OCI-LY1 (cell line): ENCODE data around the gene NELL1.

Experiments used
- H2AFZ ChIP-seq: fragments of 200-600 bp; sonication (generic), shearing (Covaris generic); 2 replicates; pipeline ENCODE4 v1.6.0; 2014; ENCODE audit warnings: antibody characterized with exemption, mild to moderate bottlenecking, low read length
- H3F3A ChIP-seq: fragments of 200-600 bp; sonication (generic), shearing (Covaris generic); 2 replicates; pipeline ENCODE4 v1.6.0; 2014; ENCODE audit warnings: mild to moderate bottlenecking, antibody characterized with exemption, low read length, moderate library complexity; ENCODE audit not compliant: insufficient read depth
- H3K27ac ChIP-seq: fragments of 200-600 bp; sonication (generic); 2 replicates; pipeline ENCODE4 v1.5.1; 2014; ENCODE audit warnings: low read length, mixed run types, mild to moderate bottlenecking, low read depth; ENCODE audit not compliant: poor library complexity, severe bottlenecking
- H3K27me3 ChIP-seq: fragments of 200-600 bp; sonication (generic); 2 replicates; pipeline ENCODE4 v1.6.0; 2014; ENCODE audit warnings: antibody characterized with exemption, mild to moderate bottlenecking, low read length, moderate library complexity; ENCODE audit not compliant: insufficient read depth
- H3K36me3 ChIP-seq: fragments of 200-600 bp; sonication (generic); 2 replicates; pipeline ENCODE4 v1.6.1; 2014; ENCODE audit warnings: mild to moderate bottlenecking, antibody characterized with exemption, low read length, moderate library complexity, mixed read lengths; ENCODE audit not compliant: insufficient read depth
- H3K4me1 ChIP-seq: fragments of 200-600 bp; sonication (generic); 2 replicates; pipeline ENCODE4 v1.5.1; 2014; ENCODE audit warnings: mild to moderate bottlenecking, low read length, moderate library complexity; ENCODE audit not compliant: insufficient read depth, severe bottlenecking
- H3K4me2 ChIP-seq: fragments of 200-600 bp; sonication (generic), shearing (Covaris generic); 2 replicates; pipeline ENCODE4 v1.6.1; 2014; ENCODE audit warnings: low read length
- H3K4me3 ChIP-seq: fragments of 200-600 bp; sonication (generic); 2 replicates; pipeline ENCODE4 v1.5.1; 2014; ENCODE audit warnings: low read length, low read depth, mild to moderate bottlenecking, mixed read lengths; ENCODE audit not compliant: poor library complexity, severe bottlenecking
- H3K79me2 ChIP-seq: fragments of 200-600 bp; shearing (Covaris generic); 2 replicates; pipeline ENCODE4 v1.6.1; 2016; ENCODE audit warnings: mixed run types, low read length, mixed read lengths; ENCODE audit not compliant: insufficient read depth
- H3K9ac ChIP-seq: fragments of 200-600 bp; sonication (generic), shearing (Covaris generic); 2 replicates; pipeline ENCODE4 v1.6.1; 2014; ENCODE audit warnings: mild to moderate bottlenecking, low read length, mixed read lengths
- H3K9me2 ChIP-seq: fragments of 200-600 bp; sonication (generic), shearing (Covaris generic); 2 replicates; pipeline ENCODE4 v1.6.1; 2014; ENCODE audit warnings: low read depth, mild to moderate bottlenecking, low read length, mixed read lengths
- H3K9me3 ChIP-seq: fragments of 200-600 bp; shearing (Covaris generic); 2 replicates; pipeline ENCODE4 v1.6.1; 2014; ENCODE audit warnings: low read length, mixed read lengths
- H4K20me1 ChIP-seq: fragments of 200-600 bp; sonication (generic), shearing (Covaris generic); 2 replicates; pipeline ENCODE4 v1.6.0; 2016; ENCODE audit warnings: mild to moderate bottlenecking, low read length; ENCODE audit not compliant: insufficient read depth
- EZH2 ChIP-seq: fragments of 200-600 bp; sonication (generic), shearing (Covaris generic); IDR thresholded peaks from 2 replicates; pipeline ENCODE4 v1.8.0; 2017; ENCODE audit warnings: borderline replicate concordance, mixed run types, mild to moderate bottlenecking, antibody characterized with exemption, low read length, moderate library complexity, mixed read lengths
- TF ChIP-seq, protein P1 (sequence below): fragments of 200-600 bp; sonication (generic), shearing (Covaris generic); IDR thresholded peaks from 2 replicates; pipeline ENCODE4 v1.5.1; 2017; ENCODE audit warnings: mild to moderate bottlenecking, antibody characterized with exemption, low read length, moderate library complexity, mixed read lengths

Gene NELL1

DNA sequence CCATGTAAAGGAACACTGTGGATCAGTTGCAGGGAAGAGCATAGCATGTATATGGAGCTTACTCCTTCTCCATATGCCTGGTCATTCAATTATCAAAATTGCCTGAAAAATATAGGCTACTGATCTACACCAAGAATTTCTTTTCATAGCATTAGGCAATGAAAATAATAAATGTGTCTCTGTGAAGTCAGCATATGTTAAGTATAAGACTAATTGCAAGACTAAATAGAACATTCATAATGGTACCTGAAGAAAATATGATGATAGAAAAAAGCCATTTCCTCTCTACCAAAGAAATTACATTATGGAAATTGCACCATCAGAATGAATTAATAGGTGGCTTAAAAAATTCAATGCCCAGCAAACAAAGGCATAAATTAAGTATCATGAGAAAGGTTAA, 584.7 kb downstream of the NELL1 start:
- Histone ChIP-seq H3K4me1 (no peaks in the 10 kb centered on the region), H3K36me3 (no peaks in the 10 kb centered on the region), H3K9ac (no peak overlapping the region), H2AFZ (no peak overlapping the region), H3F3A (no peaks in the 10 kb centered on the region), H3K4me3 (no peak overlapping the region), H4K20me1 (no peaks in the 10 kb centered on the region), H3K27ac (no peak overlapping the region), H3K4me2 (no peak overlapping the region), H3K9me3 (no peaks in the 10 kb centered on the region), H3K27me3 (no peaks in the 10 kb centered on the region), H3K9me2 (no peaks in the 10 kb centered on the region), H3K79me2 (no peaks in the 10 kb centered on the region)
- TF ChIP-seq, protein P1, sequence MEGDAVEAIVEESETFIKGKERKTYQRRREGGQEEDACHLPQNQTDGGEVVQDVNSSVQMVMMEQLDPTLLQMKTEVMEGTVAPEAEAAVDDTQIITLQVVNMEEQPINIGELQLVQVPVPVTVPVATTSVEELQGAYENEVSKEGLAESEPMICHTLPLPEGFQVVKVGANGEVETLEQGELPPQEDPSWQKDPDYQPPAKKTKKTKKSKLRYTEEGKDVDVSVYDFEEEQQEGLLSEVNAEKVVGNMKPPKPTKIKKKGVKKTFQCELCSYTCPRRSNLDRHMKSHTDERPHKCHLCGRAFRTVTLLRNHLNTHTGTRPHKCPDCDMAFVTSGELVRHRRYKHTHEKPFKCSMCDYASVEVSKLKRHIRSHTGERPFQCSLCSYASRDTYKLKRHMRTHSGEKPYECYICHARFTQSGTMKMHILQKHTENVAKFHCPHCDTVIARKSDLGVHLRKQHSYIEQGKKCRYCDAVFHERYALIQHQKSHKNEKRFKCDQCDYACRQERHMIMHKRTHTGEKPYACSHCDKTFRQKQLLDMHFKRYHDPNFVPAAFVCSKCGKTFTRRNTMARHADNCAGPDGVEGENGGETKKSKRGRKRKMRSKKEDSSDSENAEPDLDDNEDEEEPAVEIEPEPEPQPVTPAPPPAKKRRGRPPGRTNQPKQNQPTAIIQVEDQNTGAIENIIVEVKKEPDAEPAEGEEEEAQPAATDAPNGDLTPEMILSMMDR: no peak
- no peak for TF ChIP-seq EZH2

- TF ChIP-seq EZH2: no peak
- TF ChIP-seq, protein P1: no peak
- no peak overlapping the region for H3K4me2 ChIP-seq
- no peaks in the 10 kb centered on the region for H3K79me2 ChIP-seq
- H3F3A ChIP-seq: no peaks in the 10 kb centered on the region
- no peaks in the 10 kb centered on the region for H3K9me2 ChIP-seq
- H3K36me3 ChIP-seq: no peaks in the 10 kb centered on the region
- no peak overlapping the region for H2AFZ ChIP-seq
- H4K20me1 ChIP-seq: no peaks in the 10 kb centered on the region
- no peak overlapping the region for H3K9ac ChIP-seq
- H3K27ac ChIP-seq: no peak overlapping the region
- no peaks in the 10 kb centered on the region for H3K27me3 ChIP-seq
- H3K9me3 ChIP-seq: no peaks in the 10 kb centered on the region
- no peaks in the 10 kb centered on the region for H3K4me1 ChIP-seq
- H3K4me3 ChIP-seq: no peak overlapping the region
These were observed 585.4 kb downstream of the NELL1 start for GRCh38 chr11:21254790-21255189.

DNA sequence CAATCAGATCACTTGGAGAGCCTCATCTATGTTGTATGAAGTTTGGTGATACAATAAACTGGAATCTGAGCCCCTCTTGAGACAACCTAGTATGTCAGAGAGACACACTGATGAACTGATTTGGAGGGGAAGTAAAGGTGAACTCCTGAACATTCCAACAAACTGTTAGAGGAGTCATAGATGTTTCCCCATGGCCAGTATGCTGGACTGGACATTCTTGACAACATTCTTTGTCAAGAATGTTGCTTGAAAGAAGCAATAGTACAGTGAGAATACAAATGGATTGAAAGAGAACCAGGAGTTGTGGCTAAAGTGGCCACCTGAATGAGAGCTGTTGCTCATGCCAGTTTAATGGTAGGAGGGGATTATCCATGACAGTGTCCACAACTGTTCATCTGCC, 588.1 kb downstream of the NELL1 start:
- H3K4me3 ChIP-seq: no peak overlapping the region
- H3K9ac ChIP-seq: no peak overlapping the region
- no peak overlapping the region for H3K4me2 ChIP-seq
- no peak overlapping the region for H2AFZ ChIP-seq
- no peaks in the 10 kb centered on the region for H3K9me2 ChIP-seq
- no peaks in the 10 kb centered on the region for H3F3A ChIP-seq
- no peaks in the 10 kb centered on the region for H3K27me3 ChIP-seq
- no peaks in the 10 kb centered on the region for H3K36me3 ChIP-seq
- no peaks in the 10 kb centered on the region for H3K4me1 ChIP-seq
- no peak overlapping the region for H3K27ac ChIP-seq
- no peaks in the 10 kb centered on the region for H3K79me2 ChIP-seq
- no peaks in the 10 kb centered on the region for H4K20me1 ChIP-seq
- H3K9me3 ChIP-seq: no peaks in the 10 kb centered on the region
- TF ChIP-seq EZH2: no peak

- H3K4me2 ChIP-seq: no peak overlapping the region
- H3K4me1 ChIP-seq: no peaks in the 10 kb centered on the region
- H3K27ac ChIP-seq: no peak overlapping the region
- TF ChIP-seq, protein P1: no peak
- no peak for TF ChIP-seq EZH2
- H3K79me2 ChIP-seq: no peaks in the 10 kb centered on the region
- H3K9ac ChIP-seq: no peak overlapping the region
- H3K36me3 ChIP-seq: no peaks in the 10 kb centered on the region
- no peaks in the 10 kb centered on the region for H3K9me2 ChIP-seq
- no peaks in the 10 kb centered on the region for H3K9me3 ChIP-seq
- no peaks in the 10 kb centered on the region for H3K27me3 ChIP-seq
- no peaks in the 10 kb centered on the region for H4K20me1 ChIP-seq
- no peak overlapping the region for H2AFZ ChIP-seq
- H3K4me3 ChIP-seq: no peak overlapping the region
- no peaks in the 10 kb centered on the region for H3F3A ChIP-seq
These were observed 589.0 kb downstream of the NELL1 start for GRCh38 chr11:21258414-21258813.
